HG03342 (cell line): ENCODE results near the gene FRMD7.
"Not testable (repeated sequence)": the region's sequence is repeated elsewhere in the genome, so short reads cannot be mapped to it uniquely, and the experiment has no call there.

Source experiments
- ATAC-seq: cut with Tn5 transposase; IDR thresholded peaks from one replicate; pipeline ENCODE4 v1.9.1; 2021; ENCODE audit warnings: mild to moderate bottlenecking, moderate library complexity; ENCODE audit not compliant: unreplicated experiment

The FRMD7 gene

GRCh38 chrX:132127743-132128142, at the start of gene FRMD7:
Gene FRMD7, minus strand, starts transcription at chrX:132128020. Its CDS starts 176 bp downstream, at chrX:132127844.
- no peak for ATAC-seq

DNA sequence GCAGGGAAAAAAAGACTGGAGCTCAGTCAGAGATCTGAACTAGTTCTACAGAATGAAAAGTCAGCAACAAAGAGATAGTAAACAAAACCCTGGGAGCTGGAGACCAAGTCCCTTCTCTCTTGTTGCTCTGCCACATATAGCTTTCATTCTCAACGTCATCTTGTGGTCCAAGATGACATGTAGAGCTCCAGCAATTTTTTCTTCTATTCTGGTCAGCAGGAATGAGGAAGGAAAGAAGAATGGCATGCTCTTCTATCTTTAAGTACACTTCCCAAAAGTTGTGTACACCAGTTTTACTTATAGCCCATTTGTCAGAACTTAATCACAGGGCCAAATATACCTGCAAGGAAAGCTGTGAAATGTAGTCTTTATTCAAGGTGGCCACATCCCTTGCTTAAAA, 45.8 kb upstream of the FRMD7 start:
- ATAC-seq, result no peak

DNA sequence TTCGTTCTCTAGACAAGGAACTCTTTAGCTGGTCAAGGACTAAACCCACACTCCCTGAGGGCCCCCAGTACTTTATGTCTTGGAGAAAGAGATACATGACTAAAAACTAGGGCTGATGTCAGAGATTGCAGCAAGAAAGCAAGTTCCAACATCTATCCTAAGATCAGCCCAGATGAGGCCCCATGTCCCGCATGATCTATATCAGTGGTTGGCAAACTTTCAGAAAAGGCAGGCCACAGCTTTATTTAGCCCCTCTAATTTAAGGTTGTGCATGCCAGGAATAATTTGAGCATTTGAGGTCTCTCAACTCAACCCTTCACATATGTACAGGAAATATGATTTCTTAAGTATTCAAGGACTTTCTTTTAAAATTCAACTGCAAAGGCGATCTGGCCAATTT, 44.1 kb upstream of the FRMD7 start:
- ATAC-seq, result no peak

- no peak for ATAC-seq
Measured at GRCh38 chrX:132171478-132171877, 43.7 kb upstream of the FRMD7 start.

DNA sequence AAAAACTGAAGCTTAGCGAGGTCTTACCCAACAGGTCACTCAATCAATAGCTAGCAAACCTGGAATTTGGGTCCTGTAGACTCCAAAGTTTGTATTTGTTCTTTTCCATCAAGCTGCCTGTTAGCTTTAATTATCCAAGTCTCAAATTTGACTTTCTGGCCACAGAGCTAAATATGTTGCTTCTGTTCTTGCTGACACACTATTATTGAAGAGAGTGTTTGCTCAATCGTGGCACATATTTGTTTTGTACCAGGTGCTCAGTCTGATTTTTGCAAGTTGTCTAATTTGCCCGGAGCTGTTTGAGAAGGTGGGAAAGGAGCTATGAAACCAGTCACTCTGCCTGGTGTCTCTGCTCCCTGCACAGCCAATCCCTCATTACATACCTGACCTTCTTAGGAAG, 41.7 kb upstream of the FRMD7 start:
- ATAC-seq, result no peak

DNA sequence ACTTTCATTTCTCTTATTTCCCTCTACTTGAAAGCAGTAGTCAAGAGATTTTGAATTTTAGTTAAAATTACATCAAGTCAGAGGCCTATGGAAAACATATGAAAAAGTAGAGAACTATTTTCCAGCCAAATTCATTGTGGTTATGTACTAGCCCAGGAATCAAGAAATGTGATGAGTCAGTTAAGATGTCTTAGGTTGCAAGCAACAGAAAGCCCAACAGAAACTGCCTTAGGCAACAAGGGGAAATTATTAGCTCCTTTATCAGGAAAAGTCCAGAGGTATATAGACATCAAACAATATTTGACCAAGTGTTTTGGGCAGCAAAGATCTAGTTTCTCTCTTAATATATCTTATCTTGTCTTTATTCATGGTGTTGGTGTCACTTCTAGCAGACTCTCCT, 37.8 kb upstream of the FRMD7 start:
- no peak for ATAC-seq

DNA sequence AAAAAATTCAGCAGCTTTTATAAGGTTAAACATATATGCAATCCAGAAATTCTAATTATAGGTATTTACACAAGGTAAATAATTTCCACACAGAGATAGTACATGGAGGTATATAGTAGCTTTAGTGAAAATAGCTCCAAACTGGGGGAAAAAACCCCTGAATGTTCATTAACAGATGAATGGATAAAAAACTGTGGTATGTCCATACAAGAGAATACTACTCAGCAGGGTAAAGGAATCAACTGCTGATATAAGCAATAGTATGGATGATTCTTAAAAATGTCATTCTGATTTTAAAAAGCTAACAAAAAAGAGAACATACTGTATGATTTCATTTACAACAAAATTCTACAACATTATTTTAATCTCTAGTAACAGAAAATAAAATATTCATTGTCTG, 37.2 kb upstream of the FRMD7 start:
- ATAC-seq, result no peak

DNA sequence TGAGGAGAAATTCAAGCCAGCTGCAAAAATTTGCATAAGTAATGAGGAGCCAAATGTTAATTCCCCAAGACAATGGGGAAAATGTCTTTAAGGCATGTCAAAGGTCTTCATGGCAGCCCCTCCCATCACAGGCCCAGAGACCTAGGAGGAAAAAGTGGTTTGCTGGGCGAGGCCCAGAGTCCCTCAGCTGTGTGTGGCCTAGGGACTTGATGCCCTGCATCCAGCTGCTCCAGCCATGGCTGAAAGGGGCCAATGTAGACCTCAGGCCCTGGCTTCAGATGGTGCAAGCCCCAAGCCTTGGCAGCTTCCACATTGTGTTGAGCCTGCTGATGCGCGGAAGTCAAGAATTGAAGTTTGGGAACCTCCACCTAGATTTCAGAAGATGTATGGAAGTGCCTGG, 35.3 kb upstream of the FRMD7 start:
- not testable (repeated sequence) for ATAC-seq

GRCh38 chrX:132153166-132153565, 25.3 kb upstream of the FRMD7 start:
- ATAC-seq, result no peak

DNA sequence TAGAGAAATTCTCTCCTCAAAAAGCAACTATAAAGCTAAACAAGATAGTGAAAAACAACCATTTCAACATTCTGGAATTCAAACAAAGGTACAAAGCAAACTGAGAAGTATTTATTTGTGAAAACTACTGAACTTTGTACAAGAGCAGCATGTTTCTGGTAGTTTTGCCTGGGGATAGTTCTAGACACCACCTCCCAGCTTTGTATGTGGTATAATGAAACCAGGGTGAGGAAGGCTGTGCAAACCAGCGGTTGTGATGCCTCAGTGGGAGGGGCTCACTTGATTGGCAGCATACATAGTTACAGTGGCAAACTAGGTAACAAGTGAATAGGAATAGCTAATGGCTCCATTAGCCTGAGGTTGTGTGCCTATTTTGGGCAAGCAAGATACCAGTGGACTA, 18.6 kb upstream of the FRMD7 start:
- ATAC-seq, result no peak

GRCh38 chrX:132144061-132144460, 16.2 kb upstream of the FRMD7 start:
- ATAC-seq, result no peak

DNA sequence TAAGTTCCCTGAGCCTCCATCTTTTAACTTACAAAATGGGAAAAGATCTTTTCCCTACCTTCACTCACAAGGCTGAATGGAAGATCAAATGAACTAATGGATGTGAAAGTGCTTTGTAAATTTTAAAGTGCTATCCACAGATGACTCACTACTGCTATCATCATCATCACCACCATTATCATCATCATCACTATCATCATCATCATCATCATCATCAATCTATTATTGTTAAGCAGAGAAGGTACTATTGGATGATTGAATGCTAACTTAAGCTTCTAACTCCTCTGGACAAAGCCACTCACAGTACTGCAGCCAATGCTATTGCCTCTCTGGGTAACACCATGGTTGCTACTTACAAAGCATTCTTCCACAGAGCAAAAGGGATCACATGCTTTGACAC, 1.9 kb downstream of the FRMD7 start:
- no peak for ATAC-seq

DNA sequence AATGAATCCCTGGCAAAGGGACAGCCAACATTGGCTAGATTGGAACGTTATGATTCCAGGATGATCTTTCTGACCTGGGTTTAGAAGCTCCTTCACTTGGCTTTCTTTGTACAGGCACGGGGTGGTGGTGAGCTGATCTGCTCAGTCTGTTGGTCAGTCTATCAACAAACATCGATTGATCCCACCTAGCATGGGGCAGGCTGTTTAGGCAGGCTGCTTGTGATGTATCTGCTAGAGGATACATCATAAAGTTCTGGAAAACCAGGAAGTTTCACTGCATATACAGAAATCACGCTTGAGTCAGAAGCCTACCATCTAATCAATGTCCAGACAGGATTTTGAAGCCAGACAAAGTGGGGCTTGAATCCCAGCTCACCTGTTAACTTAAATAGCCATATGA, 6.9 kb downstream of the FRMD7 start:
- ATAC-seq, result no peak

GRCh38 chrX:132119821-132120515, 7.9 kb downstream of the FRMD7 start:
- no peak for ATAC-seq

DNA sequence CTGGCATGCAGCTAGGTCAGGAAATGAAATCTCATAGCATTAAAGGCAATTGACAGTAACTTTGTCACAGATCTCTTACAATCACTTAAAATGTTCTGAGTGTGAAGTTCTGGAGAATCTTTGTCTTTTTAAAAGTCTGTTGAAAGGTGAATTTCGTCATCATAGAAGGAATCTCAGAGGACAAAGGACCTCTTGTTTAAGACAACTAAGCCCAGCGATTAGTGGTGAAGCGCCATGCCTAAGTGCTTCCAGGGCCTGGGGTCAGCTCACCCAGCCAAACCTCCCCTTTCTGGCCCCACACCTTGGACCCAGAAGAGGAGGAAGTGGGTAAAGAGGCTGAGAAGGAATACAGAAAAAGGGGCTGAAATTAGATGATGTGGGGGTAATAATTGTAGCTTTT, 8.5 kb downstream of the FRMD7 start:
- ATAC-seq, result no peak

GRCh38 chrX:132118358-132118757, 9.5 kb downstream of the FRMD7 start:
- ATAC-seq, result no peak

DNA sequence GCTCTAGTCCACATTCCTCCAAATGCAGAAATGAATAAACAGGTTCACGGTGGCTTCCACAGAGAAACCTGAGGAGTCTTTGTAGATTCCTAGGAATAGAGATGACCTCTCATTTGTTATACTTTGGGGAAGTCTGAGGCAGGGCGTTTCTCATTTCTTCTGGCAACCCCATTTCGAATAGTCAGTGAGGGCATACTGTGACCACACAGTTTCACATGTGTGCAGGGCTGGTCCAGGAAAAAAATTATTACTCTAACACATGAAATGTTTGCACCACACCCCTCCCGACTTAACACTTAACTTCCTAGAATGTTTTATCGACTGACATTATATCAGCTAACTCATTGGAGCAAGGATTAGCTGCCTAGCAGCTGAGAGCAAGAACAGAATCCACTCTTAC, 12.0 kb downstream of the FRMD7 start:
- no peak for ATAC-seq

DNA sequence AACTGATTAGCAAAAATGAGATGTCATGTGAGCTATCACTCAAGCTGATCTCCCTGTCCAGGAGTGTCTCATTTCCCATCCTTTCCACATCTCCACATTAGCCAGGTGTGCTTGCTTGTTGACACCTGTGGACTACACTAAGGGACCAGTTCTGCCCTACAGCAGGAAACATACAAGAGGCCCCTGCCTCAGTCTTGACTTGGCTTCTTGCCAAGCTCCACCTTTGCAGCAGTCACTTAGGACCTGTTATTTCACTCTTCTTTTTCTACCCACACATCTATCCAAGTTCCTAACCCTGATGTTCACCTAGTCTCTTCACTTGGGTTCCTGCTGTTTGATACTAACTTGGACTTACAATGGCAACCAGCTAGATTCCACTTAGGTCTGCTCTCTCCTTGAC, 13.2 kb downstream of the FRMD7 start:
- no peak for ATAC-seq

DNA sequence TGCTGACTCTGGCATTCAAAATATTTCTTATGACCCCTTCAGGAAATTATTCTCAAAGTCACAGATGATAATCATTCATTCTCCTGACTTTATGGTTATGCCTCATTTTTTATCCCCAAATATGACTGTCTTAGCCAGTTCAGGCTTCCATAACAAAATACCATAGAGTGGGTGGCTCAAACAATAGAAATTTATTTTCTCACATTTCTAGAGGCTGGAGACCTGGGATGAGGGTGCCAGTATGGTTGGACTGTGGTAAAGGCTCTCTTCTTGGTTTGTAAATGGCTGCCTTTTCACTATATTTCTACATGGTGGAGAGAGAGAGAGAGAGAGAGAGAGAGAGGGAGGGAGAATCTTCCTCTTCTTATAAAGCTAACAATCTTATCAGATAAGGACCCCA, 20.5 kb downstream of the FRMD7 start:
- no peak for ATAC-seq

DNA sequence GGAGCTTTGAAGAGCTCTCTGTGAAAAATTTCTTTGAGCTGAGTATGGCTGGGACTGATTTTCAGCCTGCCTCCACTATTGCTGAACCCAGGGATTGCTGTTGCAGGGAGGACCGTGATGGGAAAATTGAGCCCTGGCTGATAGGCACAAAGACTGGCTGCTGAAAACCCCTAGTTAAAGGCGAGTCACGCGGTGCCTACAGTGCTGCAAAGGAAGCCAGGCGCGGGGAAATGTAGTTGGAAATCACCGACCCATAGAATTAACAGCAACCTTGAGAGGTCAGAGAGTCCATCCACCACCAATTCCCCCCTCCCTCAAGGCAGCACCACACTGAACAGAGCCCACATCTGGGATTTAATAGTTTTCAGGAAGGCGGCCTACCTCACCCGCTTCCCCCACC, 26.0 kb downstream of the FRMD7 start:
- ATAC-seq, result no peak

GRCh38 chrX:132101206-132101605, 26.6 kb downstream of the FRMD7 start:
- no peak for ATAC-seq

DNA sequence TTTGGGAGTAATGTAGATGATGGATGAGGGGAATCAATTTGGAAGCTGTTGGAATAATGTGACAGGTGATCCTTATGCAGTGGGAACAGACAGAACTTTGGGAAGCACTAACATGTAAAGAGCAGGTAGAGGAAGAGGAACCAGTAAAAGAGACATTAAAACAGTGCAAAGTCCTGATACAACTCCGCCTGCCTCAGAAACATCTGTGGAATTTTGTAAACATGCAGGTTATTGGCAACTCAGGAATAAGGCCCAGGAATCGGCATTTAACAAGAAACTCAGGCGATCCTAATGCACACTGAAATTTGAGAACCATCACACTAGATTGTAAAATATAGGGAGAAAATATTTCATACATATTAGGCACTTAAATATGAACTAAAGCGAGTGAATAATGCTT, 29.1 kb downstream of the FRMD7 start:
- not testable (repeated sequence) for ATAC-seq

DNA sequence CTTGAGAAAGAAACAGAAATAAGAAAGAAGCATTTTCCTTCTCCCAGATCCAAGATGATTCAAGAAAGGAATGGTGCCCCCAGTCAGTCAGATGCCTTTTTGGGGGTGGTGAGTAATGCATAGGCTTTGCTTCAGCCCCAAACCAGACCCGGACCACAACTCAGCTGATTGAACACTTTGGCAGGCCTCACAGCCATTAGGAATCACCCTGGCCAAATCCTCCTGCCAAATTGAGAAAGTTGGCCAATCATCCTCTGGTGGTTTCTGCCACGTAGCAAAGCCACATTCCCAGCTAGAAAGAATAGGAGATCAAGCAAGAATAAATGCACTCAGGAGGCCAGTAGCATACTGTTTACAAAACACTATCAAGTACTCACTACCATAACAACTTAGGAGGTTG, 33.7 kb downstream of the FRMD7 start:
- ATAC-seq, result no peak
